KBM-7 (cell line): ENCODE results near the gene SUOX.
"Not testable (repeated sequence)": the region's sequence is repeated elsewhere in the genome, so short reads cannot be mapped to it uniquely, and the experiment has no call there.

Experiments used
- DNase-seq: peaks from one replicate; pipeline ENCODE4 v3.0.0-alpha.2; 2015
- in situ Hi-C: fragments of 300-500 bp; cut with MboI; formaldehyde crosslinking; loops from 2 replicates; pipeline ENCODE4 v1.14.3; 2020; ENCODE audit warnings: low sequenced_read_pairs, low pct_unique_long_range_greater_than_20kb, mixed read lengths

Gene SUOX

DNA sequence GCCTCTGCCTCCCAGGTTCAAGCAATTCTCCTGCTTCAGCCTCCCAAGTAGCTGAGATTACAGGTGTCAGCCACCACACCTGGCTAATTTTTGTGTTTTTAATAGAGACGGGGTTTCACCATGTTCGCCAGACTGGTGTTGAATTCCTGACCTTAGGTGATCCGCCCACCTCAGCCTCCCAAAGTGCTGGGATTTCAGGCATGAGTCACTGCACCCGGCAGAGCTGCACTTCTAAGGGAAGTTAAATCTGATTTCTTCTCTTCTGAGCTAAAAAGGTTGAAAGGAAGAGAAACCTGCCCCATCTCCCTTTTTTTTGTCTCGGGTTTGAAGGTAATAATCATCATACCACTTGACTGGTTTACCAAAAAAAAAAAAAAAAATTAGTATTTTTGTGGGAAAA, 15.2 kb upstream of the SUOX start:
- in situ Hi-C loops = not testable (repeated sequence)

DNA sequence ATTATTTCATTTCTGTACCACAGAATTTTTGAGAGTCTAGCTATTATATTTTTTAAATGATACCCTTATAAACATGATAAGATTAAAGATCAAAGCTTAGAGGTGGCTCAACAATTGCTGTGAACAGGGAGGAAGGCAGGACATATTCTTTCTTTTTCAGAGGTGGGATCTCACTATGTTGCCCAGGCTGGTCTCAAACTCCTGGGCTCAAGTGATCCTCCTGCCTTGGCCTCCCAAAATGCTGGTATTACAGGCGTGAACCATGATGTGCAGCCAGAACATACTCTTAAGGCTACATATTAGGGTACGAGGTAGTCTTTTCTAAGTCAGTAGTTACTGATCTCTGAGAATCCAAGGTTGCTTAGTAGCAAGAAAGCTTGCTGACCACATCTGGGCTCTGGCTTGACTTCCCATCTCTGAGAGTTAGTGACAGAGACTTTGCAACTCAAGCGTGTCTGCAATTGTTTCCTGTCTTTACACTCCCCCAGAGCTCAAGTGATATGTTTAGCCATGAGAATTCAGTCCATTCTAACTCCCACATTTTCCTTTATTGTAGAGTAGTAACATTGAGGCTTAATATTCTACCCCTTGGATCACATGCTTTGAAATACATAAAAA, 14.6 kb upstream of the SUOX start:
- in situ Hi-C loops = no loop called here
- peak; percentile 90 for DNase-seq

More for the DNA sequence above, 15.2 kb upstream of the SUOX start:
- not testable (repeated sequence) for DNase-seq

DNA sequence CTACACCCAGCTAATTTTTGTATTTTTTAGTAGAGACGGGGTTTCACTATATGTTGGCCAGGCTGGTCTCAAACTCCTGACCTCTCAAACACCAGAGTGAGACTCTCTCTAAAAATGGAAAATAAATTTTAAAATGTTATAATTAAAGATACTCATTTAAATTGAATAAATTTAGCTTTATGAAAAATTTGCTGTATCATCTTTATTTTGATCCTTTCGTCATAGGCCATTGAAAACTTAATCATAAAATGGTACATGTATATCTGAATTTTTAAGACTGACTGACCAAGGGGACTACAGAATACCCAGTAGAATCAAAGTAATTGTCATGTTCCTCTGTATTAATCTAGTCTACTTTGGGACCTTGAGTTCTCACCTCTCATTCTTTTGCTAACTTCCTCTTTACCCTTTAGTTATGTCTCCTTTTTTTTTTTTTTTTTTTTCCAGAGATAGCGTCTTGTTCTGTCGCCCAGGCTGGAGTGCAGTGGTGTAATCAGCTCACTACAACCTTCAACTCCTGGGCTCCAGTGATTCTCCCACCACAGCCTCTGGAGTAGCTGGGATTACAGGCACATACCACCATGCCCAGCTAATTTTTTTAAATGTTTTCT, 13.7 kb upstream of the SUOX start:
- in situ Hi-C loops = no loop called here
- peak; percentile 79 for DNase-seq

- no peak for DNase-seq
- in situ Hi-C loops = no loop called here
Measured at GRCh38 chr12:55984861-55985260, 12.2 kb upstream of the SUOX start.

GRCh38 chr12:55985341-55985740, 11.7 kb upstream of the SUOX start:
- in situ Hi-C loops = no loop called here
- DNase-seq = no peak

GRCh38 chr12:55985976-55986375, 11.1 kb upstream of the SUOX start:
- in situ Hi-C loops, DNase-seq: not testable (repeated sequence)

GRCh38 chr12:55991110-55991509, 6.0 kb upstream of the SUOX start:
- no peak for DNase-seq
- in situ Hi-C loops = no loop called here

- in situ Hi-C loops = no loop called here
- DNase-seq = no peak
Measured at GRCh38 chr12:55993230-55993853, 3.7 kb upstream of the SUOX start.

- in situ Hi-C loops = no loop called here
- no peak for DNase-seq
Measured at GRCh38 chr12:55995366-55995765, 1.7 kb upstream of the SUOX start.

DNA sequence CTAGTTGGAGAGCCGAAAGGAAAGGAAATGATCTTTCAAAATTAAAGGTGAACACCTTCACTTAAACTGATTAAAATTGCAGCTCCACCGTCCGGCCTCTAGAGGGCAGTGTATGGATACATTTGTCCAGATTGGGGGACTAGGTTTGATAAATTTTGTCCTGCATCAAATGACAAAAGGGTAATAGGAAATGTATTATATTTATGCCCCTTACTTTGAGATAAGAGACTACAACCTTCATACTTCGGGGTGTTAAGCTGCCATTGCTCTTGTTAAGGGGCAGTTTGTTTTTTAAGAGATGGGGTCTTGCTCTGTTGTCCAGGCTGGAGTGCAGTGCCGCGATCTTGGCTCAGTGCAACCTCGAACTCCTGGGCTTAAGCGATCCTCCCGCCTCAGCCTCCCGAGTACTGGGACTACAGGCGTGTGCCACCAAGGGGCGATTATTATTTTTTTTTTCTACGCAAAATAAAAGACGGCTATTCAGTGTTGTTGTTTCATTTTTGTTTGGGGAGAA, 818 bp upstream of the SUOX start:
- peak; percentile 70 for DNase-seq
- in situ Hi-C loops = no loop called here

- no peak for DNase-seq
- in situ Hi-C loops = no loop called here
Measured at GRCh38 chr12:55997535-55997859, 421 bp downstream of the SUOX start.

- DNase-seq, in situ Hi-C loops: not testable (repeated sequence)
Measured at GRCh38 chr12:55999522-55999921, 2.4 kb downstream of the SUOX start.

DNA sequence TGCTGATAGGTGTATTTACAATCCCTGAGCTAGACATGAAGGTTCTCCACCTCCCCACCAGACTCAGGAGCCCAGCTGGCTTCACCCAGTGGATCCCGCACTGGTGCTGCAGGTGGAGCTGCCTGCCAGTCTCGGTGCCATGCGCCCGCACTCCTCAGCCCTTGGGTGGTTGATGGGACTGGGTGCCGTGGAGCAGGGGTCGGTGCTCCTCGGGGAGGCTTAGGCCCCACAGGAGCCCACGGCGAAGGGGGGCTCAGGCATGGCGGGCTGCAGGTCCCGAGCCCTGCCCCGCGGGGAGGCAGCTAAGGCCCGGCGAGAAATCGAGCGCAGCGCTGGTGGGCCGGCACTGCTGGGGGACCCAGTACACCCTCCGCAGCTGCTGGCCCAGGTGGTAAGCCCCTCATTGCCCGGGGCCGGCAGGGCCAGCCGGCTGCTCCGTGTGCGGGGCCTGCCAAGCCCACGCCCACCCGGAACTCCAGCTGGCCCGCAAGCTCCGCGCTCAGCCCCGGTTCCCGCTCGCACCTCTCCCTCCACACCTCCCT, 3.0 kb downstream of the SUOX start:
- in situ Hi-C loops = not testable (repeated sequence)

DNA sequence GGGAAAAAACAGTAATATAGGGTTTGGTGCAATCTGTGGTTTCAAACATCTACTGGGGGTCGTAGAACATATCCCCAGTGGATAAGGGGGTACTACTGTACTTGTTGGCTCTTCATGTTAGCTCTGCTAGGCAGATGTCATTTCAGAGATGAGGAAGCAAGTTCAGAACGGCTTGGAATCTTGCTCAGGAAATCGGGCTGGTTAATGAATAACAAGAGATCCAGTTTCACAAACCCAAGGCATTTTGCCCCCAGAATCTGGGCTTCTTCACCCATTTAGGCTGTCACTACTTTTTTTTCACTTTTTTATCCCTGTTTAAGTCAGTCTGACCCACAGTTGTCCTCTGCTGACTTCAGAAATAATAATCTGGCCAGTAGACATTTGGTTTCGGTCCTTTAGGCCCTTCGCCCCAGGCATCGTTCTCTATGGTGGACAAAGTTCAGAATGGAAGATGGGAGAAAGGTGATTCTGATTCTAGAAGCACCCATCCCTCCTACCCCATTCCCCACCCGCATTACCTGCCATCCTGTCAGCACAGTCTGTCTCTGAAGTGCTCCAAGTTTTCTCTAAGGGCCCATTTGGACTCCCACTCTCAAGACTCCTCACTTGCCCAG, 4.5 kb downstream of the SUOX start:
- DNase-seq = no peak
- in situ Hi-C loops = no loop called here

More for the DNA sequence above, 3.0 kb downstream of the SUOX start:
- not testable (repeated sequence) for DNase-seq

DNA sequence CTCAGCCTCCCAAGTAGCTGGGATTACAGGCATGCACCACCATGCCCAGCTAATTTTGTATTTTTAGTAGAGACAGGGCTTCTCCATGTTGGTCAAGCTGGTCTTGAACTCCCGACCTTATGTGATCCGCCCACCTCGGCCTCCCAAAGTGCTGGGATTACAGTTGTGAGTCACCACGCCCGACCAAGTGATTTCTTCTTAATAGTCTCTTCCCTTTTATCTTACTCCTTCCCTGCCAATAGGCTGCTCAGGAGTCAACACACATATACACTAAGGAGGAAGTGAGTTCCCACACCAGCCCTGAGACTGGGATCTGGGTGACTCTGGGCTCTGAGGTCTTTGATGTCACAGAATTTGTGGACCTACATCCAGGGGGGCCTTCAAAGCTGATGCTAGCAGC, 6.3 kb downstream of the SUOX start:
- in situ Hi-C loops, DNase-seq: not testable (repeated sequence)

- in situ Hi-C loops = no loop called here
- DNase-seq = no peak
Measured at GRCh38 chr12:56004211-56004610, 7.1 kb downstream of the SUOX start.

DNA sequence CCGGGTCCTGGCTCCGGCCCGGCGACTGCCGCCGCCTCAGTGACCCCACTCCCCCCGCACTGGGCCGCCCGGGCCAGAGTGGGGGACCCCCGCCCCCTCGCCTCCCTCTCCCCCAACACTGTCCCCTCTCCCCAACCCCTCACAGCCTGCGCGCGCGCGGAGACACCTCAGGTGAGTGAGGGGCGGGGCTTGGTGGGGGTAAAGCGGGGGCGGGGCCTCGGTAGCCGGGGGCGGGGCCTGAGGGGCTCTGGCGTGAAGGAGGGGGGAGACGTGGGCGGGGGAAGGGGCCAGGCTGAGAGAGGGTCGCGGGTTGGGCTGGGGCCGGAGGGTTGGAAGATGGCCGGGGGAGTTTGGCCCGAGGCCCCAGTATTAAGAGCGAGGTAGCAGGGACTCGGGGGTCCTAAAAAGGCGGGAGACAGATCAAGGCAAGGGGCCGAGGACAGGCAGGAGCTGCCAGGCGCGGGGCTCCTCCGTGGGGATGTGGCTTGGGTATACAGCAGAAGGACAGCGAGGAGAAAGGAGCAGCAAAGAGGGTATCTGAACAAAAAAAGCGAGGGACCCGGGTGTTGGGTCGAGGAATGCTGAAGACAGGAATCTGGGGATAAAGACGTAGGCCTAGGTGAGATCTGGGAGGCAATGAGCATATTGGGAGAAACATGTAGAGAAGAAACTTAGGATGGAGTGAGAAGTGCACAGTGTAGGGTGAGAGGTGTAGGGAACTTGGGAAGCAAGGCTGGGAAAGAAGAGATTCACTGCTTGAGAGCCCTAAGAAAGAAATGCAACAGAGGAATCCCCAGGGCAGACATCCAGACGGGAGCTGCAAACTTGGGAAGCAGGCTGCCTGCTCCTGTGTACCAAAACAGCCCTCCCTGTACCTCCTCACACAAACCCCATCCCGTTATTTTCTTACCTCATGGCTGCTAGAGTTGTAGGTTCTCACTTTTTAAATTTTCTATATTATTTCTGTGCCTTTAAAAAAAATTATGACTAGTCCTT, 10.8 kb downstream of the SUOX start:
- DNase-seq = no peak
- in situ Hi-C loops = no loop called here

- DNase-seq = no peak
- in situ Hi-C loops = no loop called here
Measured at GRCh38 chr12:56010111-56010570, 13.1 kb downstream of the SUOX start.
